ENCODE data around the gene SFMBT1.

DNA sequence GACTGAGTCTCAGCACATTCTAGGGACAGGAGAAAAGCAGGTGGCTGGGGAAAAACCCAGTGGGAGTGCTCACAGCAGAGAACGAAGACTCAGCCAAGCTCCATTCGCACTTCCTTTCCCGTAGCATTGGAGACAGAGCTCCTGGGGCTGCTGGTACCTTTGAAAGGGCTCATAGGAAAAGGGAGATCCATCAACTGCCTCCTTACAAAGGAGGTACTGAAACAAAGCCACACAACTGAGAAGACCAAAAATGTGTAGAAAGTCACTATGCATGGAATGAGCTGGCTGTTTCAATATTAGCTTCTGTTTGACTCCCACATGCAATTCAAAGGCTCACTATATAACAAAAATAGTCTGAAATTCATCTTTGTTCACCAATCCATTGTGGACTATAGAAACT lies 165.4 kb downstream of the SFMBT1 start:
- TF ChIP-seq TAF1 (conservative IDR thresholded peaks at IDR 0.05) (no peak), EGR1 (IDR thresholded peaks at IDR 0.05; ENCODE audit: low read depth in 2 of 2) (no peak)
- TF ChIP-seq, protein P1, sequence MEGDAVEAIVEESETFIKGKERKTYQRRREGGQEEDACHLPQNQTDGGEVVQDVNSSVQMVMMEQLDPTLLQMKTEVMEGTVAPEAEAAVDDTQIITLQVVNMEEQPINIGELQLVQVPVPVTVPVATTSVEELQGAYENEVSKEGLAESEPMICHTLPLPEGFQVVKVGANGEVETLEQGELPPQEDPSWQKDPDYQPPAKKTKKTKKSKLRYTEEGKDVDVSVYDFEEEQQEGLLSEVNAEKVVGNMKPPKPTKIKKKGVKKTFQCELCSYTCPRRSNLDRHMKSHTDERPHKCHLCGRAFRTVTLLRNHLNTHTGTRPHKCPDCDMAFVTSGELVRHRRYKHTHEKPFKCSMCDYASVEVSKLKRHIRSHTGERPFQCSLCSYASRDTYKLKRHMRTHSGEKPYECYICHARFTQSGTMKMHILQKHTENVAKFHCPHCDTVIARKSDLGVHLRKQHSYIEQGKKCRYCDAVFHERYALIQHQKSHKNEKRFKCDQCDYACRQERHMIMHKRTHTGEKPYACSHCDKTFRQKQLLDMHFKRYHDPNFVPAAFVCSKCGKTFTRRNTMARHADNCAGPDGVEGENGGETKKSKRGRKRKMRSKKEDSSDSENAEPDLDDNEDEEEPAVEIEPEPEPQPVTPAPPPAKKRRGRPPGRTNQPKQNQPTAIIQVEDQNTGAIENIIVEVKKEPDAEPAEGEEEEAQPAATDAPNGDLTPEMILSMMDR (IDR thresholded peaks at IDR 0.05; ENCODE audit: low read depth, low read length, missing input control): no peak

Measured in liver (tissue), 3 donors.